A673 (cell line): Measurements from ENCODE around the gene MUSK.

Source experiments
- EZH2 ChIP-seq: fragments of 200-600 bp; sonication (generic); IDR thresholded peaks from 2 replicates; pipeline ENCODE4 v1.6.1; 2017; ENCODE audit warnings: borderline replicate concordance, low read depth, mild to moderate bottlenecking, mixed read lengths, antibody characterized with exemption, low read length; ENCODE audit not compliant: poor library complexity, severe bottlenecking
- TF ChIP-seq, protein P1 (sequence below): fragments of 300-800, 200-600 bp; sonication (generic); conservative IDR thresholded peaks from 2 replicates; pipeline ENCODE4 v1.5.1; 2017; ENCODE audit warnings: low read depth, mild to moderate bottlenecking, antibody characterized with exemption, low read length, moderate library complexity, mixed read lengths

GRCh38 chr9:110788871-110789270 is 120.3 kb downstream of the MUSK start:
- TF ChIP-seq, protein P1, sequence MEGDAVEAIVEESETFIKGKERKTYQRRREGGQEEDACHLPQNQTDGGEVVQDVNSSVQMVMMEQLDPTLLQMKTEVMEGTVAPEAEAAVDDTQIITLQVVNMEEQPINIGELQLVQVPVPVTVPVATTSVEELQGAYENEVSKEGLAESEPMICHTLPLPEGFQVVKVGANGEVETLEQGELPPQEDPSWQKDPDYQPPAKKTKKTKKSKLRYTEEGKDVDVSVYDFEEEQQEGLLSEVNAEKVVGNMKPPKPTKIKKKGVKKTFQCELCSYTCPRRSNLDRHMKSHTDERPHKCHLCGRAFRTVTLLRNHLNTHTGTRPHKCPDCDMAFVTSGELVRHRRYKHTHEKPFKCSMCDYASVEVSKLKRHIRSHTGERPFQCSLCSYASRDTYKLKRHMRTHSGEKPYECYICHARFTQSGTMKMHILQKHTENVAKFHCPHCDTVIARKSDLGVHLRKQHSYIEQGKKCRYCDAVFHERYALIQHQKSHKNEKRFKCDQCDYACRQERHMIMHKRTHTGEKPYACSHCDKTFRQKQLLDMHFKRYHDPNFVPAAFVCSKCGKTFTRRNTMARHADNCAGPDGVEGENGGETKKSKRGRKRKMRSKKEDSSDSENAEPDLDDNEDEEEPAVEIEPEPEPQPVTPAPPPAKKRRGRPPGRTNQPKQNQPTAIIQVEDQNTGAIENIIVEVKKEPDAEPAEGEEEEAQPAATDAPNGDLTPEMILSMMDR, result no peak
- TF ChIP-seq EZH2, result no peak
